DOHH2 (cell line): ENCODE results near the gene HRH4.

Experiments
- EZH2phosphoT487 ChIP-seq: fragments of 200-600 bp; sonication (generic); IDR thresholded peaks from 2 replicates; pipeline ENCODE4 v1.6.1; 2017; ENCODE audit warnings: borderline replicate concordance, mild to moderate bottlenecking, antibody characterized with exemption, low read length, moderate library complexity, mixed read lengths
- TF ChIP-seq, protein P1 (sequence below): fragments of 200-600 bp; sonication (generic); IDR thresholded peaks from one replicate; pipeline ENCODE4 v1.5.1; 2014; ENCODE audit warnings: antibody characterized with exemption, mild to moderate bottlenecking, low read depth, low read length; ENCODE audit not compliant: poor library complexity, severe bottlenecking

- TF ChIP-seq, protein P1, sequence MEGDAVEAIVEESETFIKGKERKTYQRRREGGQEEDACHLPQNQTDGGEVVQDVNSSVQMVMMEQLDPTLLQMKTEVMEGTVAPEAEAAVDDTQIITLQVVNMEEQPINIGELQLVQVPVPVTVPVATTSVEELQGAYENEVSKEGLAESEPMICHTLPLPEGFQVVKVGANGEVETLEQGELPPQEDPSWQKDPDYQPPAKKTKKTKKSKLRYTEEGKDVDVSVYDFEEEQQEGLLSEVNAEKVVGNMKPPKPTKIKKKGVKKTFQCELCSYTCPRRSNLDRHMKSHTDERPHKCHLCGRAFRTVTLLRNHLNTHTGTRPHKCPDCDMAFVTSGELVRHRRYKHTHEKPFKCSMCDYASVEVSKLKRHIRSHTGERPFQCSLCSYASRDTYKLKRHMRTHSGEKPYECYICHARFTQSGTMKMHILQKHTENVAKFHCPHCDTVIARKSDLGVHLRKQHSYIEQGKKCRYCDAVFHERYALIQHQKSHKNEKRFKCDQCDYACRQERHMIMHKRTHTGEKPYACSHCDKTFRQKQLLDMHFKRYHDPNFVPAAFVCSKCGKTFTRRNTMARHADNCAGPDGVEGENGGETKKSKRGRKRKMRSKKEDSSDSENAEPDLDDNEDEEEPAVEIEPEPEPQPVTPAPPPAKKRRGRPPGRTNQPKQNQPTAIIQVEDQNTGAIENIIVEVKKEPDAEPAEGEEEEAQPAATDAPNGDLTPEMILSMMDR: no peak
- TF ChIP-seq EZH2phosphoT487: no peak
These were observed 40.3 kb downstream of the HRH4 start for GRCh38 chr18:24500766-24501165.
